ENCODE data around the gene WDFY4.

Gene WDFY4

DNA sequence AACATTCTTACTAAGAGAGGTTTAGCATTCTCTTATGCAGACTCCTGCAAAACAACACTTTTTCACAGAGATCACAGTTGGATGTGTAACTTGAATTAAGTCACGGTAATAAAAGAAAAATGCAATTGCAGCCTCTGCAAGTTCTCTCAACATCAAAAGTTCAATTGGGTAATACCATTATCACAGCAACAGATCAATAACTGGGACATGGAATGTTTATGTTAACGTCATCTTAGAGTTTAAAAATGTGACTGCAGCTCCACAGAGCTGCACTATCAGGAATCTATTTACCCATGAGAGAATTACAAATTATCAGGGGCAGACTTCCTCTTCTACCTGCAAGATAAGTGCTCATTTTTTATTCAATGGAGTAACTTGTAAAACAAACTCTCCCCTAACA, 344.0 kb downstream of the WDFY4 start:
- H3K27ac ChIP-seq (ENCODE audit: low read depth, low read length): no peak overlapping the region
- H3K9ac ChIP-seq (ENCODE audit: low read length): no peak overlapping the region
- H3K4me3 ChIP-seq (ENCODE audit: low read length): no peak overlapping the region
- no peaks in the 10 kb centered on the region for H3K27me3 ChIP-seq (ENCODE audit: control insufficient read depth, insufficient read depth, low read length)
- no peaks in the 10 kb centered on the region for H3K36me3 ChIP-seq (ENCODE audit: control insufficient read depth, insufficient read depth, low read length)
- no peaks in the 10 kb centered on the region for H3K4me1 ChIP-seq (ENCODE audit: control insufficient read depth, insufficient read depth, low read length)

DNA sequence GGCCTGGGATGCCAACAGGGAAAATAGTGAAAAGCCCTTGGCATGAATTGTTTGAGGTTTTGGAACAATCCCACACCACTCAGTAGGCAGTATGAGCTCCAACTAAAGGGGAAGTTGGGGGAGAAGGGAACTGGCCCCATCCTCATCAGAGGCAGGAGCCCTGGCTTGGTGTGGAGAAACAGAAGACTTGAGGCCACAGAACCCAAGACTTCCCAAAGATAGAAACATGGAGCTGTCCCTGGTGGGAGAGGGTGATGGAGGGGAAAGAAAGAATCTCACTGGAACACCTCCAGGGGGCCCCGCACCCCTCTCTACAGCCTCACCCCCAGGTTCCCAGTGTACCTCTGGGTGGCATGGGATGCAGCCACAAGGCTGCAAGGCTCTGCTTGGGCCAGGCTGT, 345.0 kb downstream of the WDFY4 start:
- no peaks in the 10 kb centered on the region for H3K36me3 ChIP-seq (ENCODE audit: control insufficient read depth, insufficient read depth, low read length)
- no peak overlapping the region for H3K9ac ChIP-seq (ENCODE audit: low read length)
- no peak overlapping the region for H3K4me3 ChIP-seq (ENCODE audit: low read length)
- no peaks in the 10 kb centered on the region for H3K4me1 ChIP-seq (ENCODE audit: control insufficient read depth, insufficient read depth, low read length)
- no peak overlapping the region for H3K27ac ChIP-seq (ENCODE audit: low read depth, low read length)
- H3K27me3 ChIP-seq (ENCODE audit: control insufficient read depth, insufficient read depth, low read length): no peaks in the 10 kb centered on the region
